GM19372 (cell line): Measurements from ENCODE around the gene SMIM14.
"Not testable (repeated sequence)": the region's sequence is repeated elsewhere in the genome, so short reads cannot be mapped to it uniquely, and the experiment has no call there.

Experiments used
- ATAC-seq: cut with Tn5 transposase; IDR thresholded peaks from one replicate; pipeline ENCODE4 v1.9.1; 2021; ENCODE audit warnings: mild to moderate bottlenecking, low read depth, moderate library complexity; ENCODE audit not compliant: unreplicated experiment

The SMIM14 gene

GRCh38 chr4:39514266-39514665 lies 124.4 kb downstream of the SMIM14 start:
- not testable (repeated sequence) for ATAC-seq

- ATAC-seq = no peak
Observed at GRCh38 chr4:39510348-39510929, 128.2 kb downstream of the SMIM14 start.

DNA sequence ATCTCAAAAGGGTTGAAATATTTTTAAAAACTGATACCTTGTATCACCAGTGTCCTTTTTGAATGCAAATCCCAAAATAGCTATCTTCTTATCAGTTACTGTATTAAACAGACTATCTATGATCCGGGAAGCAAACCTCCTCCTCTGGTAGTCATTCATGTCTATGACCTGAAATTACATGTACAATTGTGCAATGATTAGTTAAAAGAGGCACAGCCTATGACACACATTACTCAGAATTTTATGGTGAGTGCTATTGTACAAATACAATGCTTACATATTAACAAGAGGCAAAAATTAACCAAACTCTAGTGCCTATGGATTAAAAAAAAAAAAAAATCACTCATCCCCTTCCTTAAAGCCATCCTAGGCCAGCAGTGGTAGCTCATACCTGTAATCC lies 133.1 kb downstream of the SMIM14 start:
- no peak for ATAC-seq

- ATAC-seq = no peak
Observed at GRCh38 chr4:39504538-39504937, 134.1 kb downstream of the SMIM14 start.

GRCh38 chr4:39502664-39503035 lies 136.0 kb downstream of the SMIM14 start:
- not testable (repeated sequence) for ATAC-seq

GRCh38 chr4:39502019-39502663 lies 136.5 kb downstream of the SMIM14 start:
- no peak for ATAC-seq

DNA sequence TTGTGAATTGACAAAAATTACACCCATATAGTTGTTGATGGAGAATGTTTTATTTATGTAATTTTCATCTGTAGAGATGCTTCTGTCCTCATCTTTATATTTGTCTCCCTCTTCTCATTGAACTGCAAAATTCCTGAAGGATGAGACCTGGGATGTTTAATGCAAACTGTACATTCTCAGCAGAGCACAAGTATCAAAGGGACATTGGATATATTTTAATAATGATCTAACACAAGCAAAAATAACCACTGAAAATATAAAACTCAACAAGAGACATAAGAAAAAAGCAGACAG lies 140.0 kb downstream of the SMIM14 start:
- ATAC-seq = no peak

DNA sequence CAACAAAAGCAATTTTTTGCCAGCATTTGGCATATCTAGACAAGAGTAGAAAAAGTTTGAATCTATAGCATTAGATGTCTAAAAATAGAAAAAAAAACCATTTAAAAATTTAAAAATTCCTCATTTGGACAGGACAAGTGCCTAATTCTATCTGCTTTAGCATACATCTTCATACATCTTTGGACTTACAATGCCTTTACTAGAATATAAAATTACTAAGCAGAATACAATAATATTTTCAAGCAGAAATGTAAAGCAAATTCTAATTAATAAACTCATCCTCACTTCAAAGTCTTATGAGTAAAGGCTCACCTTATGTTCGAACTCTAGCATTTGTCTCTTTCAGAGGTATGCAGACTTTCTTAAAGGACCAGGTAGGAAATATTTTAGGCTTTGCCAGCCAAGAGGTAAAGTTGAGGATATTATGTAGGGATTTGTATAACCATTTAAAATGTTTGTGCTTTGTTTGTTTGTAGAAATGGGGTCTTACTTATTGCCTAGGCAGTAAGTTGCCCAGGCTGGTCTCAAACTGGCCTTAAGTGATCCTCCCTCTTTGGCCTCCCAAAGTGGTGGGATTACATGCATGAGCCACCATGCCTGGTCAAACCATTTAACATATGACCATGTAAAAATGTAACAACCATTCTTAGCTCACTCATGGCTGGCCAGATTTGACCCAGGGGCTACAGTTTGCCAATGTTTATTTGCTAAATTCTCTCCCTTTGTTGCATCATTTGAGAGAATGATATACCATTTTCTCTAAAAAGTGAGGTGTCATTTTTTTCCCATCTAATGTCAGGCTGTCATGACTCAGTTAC lies 140.5 kb downstream of the SMIM14 start:
- ATAC-seq = no peak
